ENCODE measurements around the gene ADAM33.

The ADAM33 gene

DNA sequence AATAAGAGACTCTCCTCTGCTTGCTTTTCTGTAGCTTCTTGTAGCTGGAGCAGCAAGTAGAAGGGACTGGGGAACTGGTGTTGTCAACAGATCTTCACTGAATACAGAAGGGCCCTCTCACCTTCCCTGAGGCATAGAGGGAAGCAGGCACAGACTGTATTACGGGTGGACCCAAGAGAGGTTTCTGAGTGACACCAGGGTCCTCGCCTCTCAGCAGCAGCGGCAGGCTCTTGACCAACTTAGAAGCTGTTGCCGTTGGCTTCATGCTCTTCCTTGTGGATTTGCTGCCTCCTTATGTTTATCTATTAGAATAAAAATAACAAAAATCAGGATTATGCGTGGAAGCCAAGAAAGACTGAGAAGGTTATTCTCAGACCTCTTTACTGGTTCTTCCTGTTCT is 50.3 kb downstream of the ADAM33 start:
- Histone ChIP-seq H3K79me1 (ENCODE audit: low read length) (no peaks in the 10 kb centered on the region), H2AK5ac (ENCODE audit: low read length) (no peak overlapping the region), H2BK120ac (ENCODE audit: insufficient read depth, low read length, poor library complexity) (no peak overlapping the region), H2AFZ (ENCODE audit: insufficient read depth, low read length, poor library complexity) (no peak overlapping the region), H3K4ac (ENCODE audit: low read depth, low read length) (no peak overlapping the region), H3K9me3 (ENCODE audit: insufficient read depth, low read depth, low read length) (no peaks in the 10 kb centered on the region), H4K8ac (ENCODE audit: low read depth, low read length) (no peak overlapping the region), H3K4me2 (ENCODE audit: low read length) (no peak overlapping the region), H3K4me1 (ENCODE audit: control insufficient read depth in 1 of 2, insufficient read depth in 2 of 2, low read length in 2 of 2) (no peaks in the 10 kb centered on the region), H3K36me3 (ENCODE audit: control insufficient read depth in 1 of 2, insufficient read depth in 2 of 2, low read length in 2 of 2) (peaks cover 0 to 2% of the 10 kb centered on the region in 2 experiments), H4K12ac (ENCODE audit: low read depth, low read length) (no peak overlapping the region), H3K27ac (ENCODE audit: low read depth, low read length) (no peak overlapping the region), H3K23ac (ENCODE audit: low read length) (no peak overlapping the region), H2BK12ac (ENCODE audit: low read length) (no peak overlapping the region), H3K9ac (ENCODE audit: low read length) (no peak overlapping the region), H3K18ac (ENCODE audit: low read length) (no peak overlapping the region), H3K79me2 (ENCODE audit: control insufficient read depth, insufficient read depth, low read length, poor library complexity) (no peaks in the 10 kb centered on the region), H3K27me3 (ENCODE audit: insufficient read depth, low read length) (no peaks in the 10 kb centered on the region), H4K91ac (ENCODE audit: low read depth, low read length) (no peak overlapping the region), H3K4me3 (ENCODE audit: low read depth, low read length) (no peak overlapping the region), H3K14ac (ENCODE audit: low read length) (no peak overlapping the region), H2BK5ac (ENCODE audit: low read depth, low read length, poor library complexity) (no peak overlapping the region)
- no CpG with 5 or more reads among the region's 5 CpGs for WGBS (ENCODE audit: extremely low coverage, insufficient coverage, insufficient read length)
- DNase-seq: no peak

DNA sequence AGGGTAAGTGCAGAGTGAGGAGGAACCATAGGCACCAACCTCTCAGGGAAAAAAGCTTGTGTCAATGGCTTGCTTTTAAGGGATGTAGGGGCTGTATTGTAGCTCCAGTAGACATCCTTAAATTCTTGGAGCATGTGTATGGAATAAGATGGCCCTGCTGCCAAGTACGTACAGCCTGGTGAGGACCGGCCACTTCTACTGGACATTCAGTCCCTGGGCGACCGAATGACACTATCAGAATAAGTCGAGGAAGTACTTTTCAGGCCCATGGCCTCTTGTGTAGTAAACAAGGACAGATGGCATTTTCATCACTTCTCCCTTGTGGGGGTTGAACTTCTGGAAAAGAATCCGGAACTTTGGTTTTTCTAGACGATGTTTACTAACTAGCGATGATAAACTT is 51.4 kb downstream of the ADAM33 start:
- WGBS (ENCODE audit: extremely low coverage, insufficient coverage, insufficient read length): no CpG with 5 or more reads among the region's 8 CpGs
- H3K27me3 ChIP-seq (ENCODE audit: insufficient read depth, low read length): no peaks in the 10 kb centered on the region
- no peak overlapping the region for H4K91ac ChIP-seq (ENCODE audit: low read depth, low read length)
- H2AFZ ChIP-seq (ENCODE audit: insufficient read depth, low read length, poor library complexity): no peak overlapping the region
- no peak overlapping the region for H2BK5ac ChIP-seq (ENCODE audit: low read depth, low read length, poor library complexity)
- no peak overlapping the region for H3K4me3 ChIP-seq (ENCODE audit: low read depth, low read length)
- no peak overlapping the region for H2BK12ac ChIP-seq (ENCODE audit: low read length)
- H3K27ac ChIP-seq (ENCODE audit: low read depth, low read length): no peak overlapping the region
- H3K4ac ChIP-seq (ENCODE audit: low read depth, low read length): no peak overlapping the region
- no peak overlapping the region for H3K4me2 ChIP-seq (ENCODE audit: low read length)
- H3K18ac ChIP-seq (ENCODE audit: low read length): no peak overlapping the region
- no peaks in the 10 kb centered on the region for H3K9me3 ChIP-seq (ENCODE audit: insufficient read depth, low read depth, low read length)
- no peak overlapping the region for H2BK120ac ChIP-seq (ENCODE audit: insufficient read depth, low read length, poor library complexity)
- no peak overlapping the region for H4K12ac ChIP-seq (ENCODE audit: low read depth, low read length)
- no peaks in the 10 kb centered on the region for H3K4me1 ChIP-seq (ENCODE audit: control insufficient read depth in 1 of 2, insufficient read depth in 2 of 2, low read length in 2 of 2)
- H3K23ac ChIP-seq (ENCODE audit: low read length): no peak overlapping the region
- peaks cover 0 to 2% of the 10 kb centered on the region in 2 experiments for H3K36me3 ChIP-seq (ENCODE audit: control insufficient read depth in 1 of 2, insufficient read depth in 2 of 2, low read length in 2 of 2)
- H4K8ac ChIP-seq (ENCODE audit: low read depth, low read length): no peak overlapping the region
- H2AK5ac ChIP-seq (ENCODE audit: low read length): no peak overlapping the region
- no peak overlapping the region for H3K9ac ChIP-seq (ENCODE audit: low read length)
- no peaks in the 10 kb centered on the region for H3K79me1 ChIP-seq (ENCODE audit: low read length)
- H3K14ac ChIP-seq (ENCODE audit: low read length): no peak overlapping the region
- no peaks in the 10 kb centered on the region for H3K79me2 ChIP-seq (ENCODE audit: control insufficient read depth, insufficient read depth, low read length, poor library complexity)
- DNase-seq: no peak

DNA sequence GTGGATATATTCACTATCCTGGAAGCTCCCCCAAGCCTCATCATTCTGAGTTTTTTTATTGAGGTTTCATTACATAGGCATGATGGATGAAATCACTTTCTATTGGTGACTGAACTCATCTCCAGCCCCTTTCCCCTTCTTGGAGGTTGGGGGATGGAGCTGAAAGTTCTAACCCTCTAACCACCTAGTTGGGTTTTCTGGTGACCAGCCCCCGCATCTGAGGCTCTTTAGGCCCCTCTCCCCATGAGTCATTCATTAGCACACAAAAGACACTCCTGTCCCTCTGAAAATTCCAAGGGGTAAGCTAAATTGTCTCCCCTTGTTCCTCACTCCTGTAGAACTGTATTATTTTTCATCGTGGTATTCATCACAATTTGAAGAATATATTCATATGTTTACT is 51.9 kb downstream of the ADAM33 start:
- no peaks in the 10 kb centered on the region for H3K9me3 ChIP-seq (ENCODE audit: insufficient read depth, low read depth, low read length)
- no peaks in the 10 kb centered on the region for H3K27me3 ChIP-seq (ENCODE audit: insufficient read depth, low read length)
- H2AK5ac ChIP-seq (ENCODE audit: low read length): no peak overlapping the region
- H3K4me2 ChIP-seq (ENCODE audit: low read length): no peak overlapping the region
- H3K9ac ChIP-seq (ENCODE audit: low read length): no peak overlapping the region
- no peak overlapping the region for H2BK12ac ChIP-seq (ENCODE audit: low read length)
- H2BK120ac ChIP-seq (ENCODE audit: insufficient read depth, low read length, poor library complexity): no peak overlapping the region
- no CpG with 5 or more reads among the region's 2 CpGs for WGBS (ENCODE audit: extremely low coverage, insufficient coverage, insufficient read length)
- H3K23ac ChIP-seq (ENCODE audit: low read length): no peak overlapping the region
- H3K4ac ChIP-seq (ENCODE audit: low read depth, low read length): no peak overlapping the region
- no peak overlapping the region for H3K4me3 ChIP-seq (ENCODE audit: low read depth, low read length)
- H2BK5ac ChIP-seq (ENCODE audit: low read depth, low read length, poor library complexity): no peak overlapping the region
- H2AFZ ChIP-seq (ENCODE audit: insufficient read depth, low read length, poor library complexity): no peak overlapping the region
- H3K18ac ChIP-seq (ENCODE audit: low read length): no peak overlapping the region
- no peaks in the 10 kb centered on the region for H3K79me1 ChIP-seq (ENCODE audit: low read length)
- H4K91ac ChIP-seq (ENCODE audit: low read depth, low read length): no peak overlapping the region
- H3K79me2 ChIP-seq (ENCODE audit: control insufficient read depth, insufficient read depth, low read length, poor library complexity): no peaks in the 10 kb centered on the region
- peaks cover 0 to 2% of the 10 kb centered on the region in 2 experiments for H3K36me3 ChIP-seq (ENCODE audit: control insufficient read depth in 1 of 2, insufficient read depth in 2 of 2, low read length in 2 of 2)
- H3K27ac ChIP-seq (ENCODE audit: low read depth, low read length): no peak overlapping the region
- H3K14ac ChIP-seq (ENCODE audit: low read length): no peak overlapping the region
- no peak overlapping the region for H4K8ac ChIP-seq (ENCODE audit: low read depth, low read length)
- no peak overlapping the region for H4K12ac ChIP-seq (ENCODE audit: low read depth, low read length)
- DNase-seq: no peak
- no peaks in the 10 kb centered on the region for H3K4me1 ChIP-seq (ENCODE audit: control insufficient read depth in 1 of 2, insufficient read depth in 2 of 2, low read length in 2 of 2)

DNA sequence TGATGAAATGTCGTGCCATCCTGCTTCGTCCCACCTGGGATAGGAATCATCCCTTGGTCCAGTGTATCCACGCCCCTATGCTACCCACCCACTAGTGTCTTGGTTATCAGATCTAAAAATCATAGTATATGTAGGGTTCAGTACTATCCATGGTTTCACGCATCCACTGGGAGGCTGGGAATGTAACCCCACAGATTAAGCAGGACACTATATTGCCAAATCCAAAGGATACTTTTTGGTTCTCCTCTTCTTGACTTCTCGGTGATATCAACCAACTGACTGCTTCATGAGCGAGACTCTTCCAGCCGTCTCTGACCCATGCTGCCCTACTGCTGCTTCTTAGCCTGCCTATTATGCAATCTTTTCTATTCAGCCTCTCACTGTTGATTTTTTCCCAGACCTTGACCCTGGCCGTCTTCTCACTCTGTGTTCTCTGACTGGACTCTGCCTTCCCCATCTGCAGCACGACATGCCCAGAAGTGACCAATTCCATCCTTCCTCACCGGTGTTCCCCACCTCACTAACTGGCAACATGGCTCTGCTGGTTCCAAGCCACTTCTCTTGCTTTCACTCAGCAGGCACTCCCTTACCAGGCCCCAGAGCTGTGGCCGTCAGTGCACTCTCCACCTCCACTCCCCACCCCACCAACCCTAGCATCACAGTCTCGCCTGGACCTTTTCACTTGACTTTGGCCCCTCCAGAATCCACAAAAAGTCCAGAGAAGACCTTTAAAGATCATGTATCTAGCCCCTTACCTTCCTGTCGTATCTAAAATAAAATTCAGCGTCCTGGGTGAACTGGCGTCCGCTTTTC is 53.1 kb downstream of the ADAM33 start:
- no peak overlapping the region for H3K14ac ChIP-seq (ENCODE audit: low read length)
- no peaks in the 10 kb centered on the region for H3K79me1 ChIP-seq (ENCODE audit: low read length)
- no peak overlapping the region for H2BK120ac ChIP-seq (ENCODE audit: insufficient read depth, low read length, poor library complexity)
- no peak for DNase-seq
- H3K4me3 ChIP-seq (ENCODE audit: low read depth, low read length): peak overlapping the region; percentile 28
- WGBS (ENCODE audit: extremely low coverage, insufficient coverage, insufficient read length): no CpG with 5 or more reads among the region's 16 CpGs
- H2AK5ac ChIP-seq (ENCODE audit: low read length): no peak overlapping the region
- H3K27ac ChIP-seq (ENCODE audit: low read depth, low read length): no peak overlapping the region
- H3K4ac ChIP-seq (ENCODE audit: low read depth, low read length): no peak overlapping the region
- H3K36me3 ChIP-seq (ENCODE audit: control insufficient read depth in 1 of 2, insufficient read depth in 2 of 2, low read length in 2 of 2): no peaks in the 10 kb centered on the region
- no peak overlapping the region for H3K9ac ChIP-seq (ENCODE audit: low read length)
- H2BK5ac ChIP-seq (ENCODE audit: low read depth, low read length, poor library complexity): no peak overlapping the region
- no peak overlapping the region for H3K23ac ChIP-seq (ENCODE audit: low read length)
- no peaks in the 10 kb centered on the region for H3K27me3 ChIP-seq (ENCODE audit: insufficient read depth, low read length)
- H3K4me1 ChIP-seq (ENCODE audit: control insufficient read depth in 1 of 2, insufficient read depth in 2 of 2, low read length in 2 of 2): no peaks in the 10 kb centered on the region
- H2BK12ac ChIP-seq (ENCODE audit: low read length): no peak overlapping the region
- no peak overlapping the region for H3K4me2 ChIP-seq (ENCODE audit: low read length)
- H4K12ac ChIP-seq (ENCODE audit: low read depth, low read length): no peak overlapping the region
- H4K91ac ChIP-seq (ENCODE audit: low read depth, low read length): no peak overlapping the region
- H3K18ac ChIP-seq (ENCODE audit: low read length): no peak overlapping the region
- H2AFZ ChIP-seq (ENCODE audit: insufficient read depth, low read length, poor library complexity): no peak overlapping the region
- H3K9me3 ChIP-seq (ENCODE audit: insufficient read depth, low read depth, low read length): no peaks in the 10 kb centered on the region
- H4K8ac ChIP-seq (ENCODE audit: low read depth, low read length): no peak overlapping the region
- no peaks in the 10 kb centered on the region for H3K79me2 ChIP-seq (ENCODE audit: control insufficient read depth, insufficient read depth, low read length, poor library complexity)

Measured in trophoblast cell (in vitro differentiated cells and primary cell).